SIG-M5 (cell line): ENCODE results near the gene FOXRED2.
A peak's percentile ranks its signal among the peaks of the same experiment; 100 is the strongest.
"Not testable (repeated sequence)": the region's sequence is repeated elsewhere in the genome, so short reads cannot be mapped to it uniquely, and the experiment has no call there.

Experiments
- DNase-seq: peaks from one replicate; lab custom pipeline; 2025; lab: John Stamatoyannopoulos, UW

FOXRED2 gene

GRCh38 chr22:36506637-36507517, at the start of gene FOXRED2:
FOXRED2 (minus strand) TSS chr22:36507040; CDS start chr22:36506422, 618 bp downstream.
- no peak for DNase-seq

DNA sequence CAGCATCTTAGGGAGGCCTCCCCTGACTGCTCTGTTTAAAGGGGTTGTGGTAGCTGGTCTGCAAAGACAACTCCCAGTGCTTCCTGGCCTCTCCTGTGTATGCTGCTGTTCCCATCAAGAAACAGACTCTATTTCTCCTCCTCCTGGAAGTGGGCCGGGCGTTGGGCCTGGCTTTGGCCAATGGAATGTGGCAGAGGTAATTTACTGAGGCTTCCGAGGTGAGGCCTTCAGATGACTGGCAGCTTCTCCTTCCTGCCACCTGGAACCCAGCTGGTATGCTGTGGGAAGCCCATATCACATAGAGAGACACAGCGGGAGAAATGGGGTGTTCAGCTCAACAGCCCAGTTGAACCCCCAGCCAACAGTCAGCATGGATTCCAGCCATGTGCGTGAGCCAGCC, 47.3 kb upstream of the FOXRED2 start:
- no peak for DNase-seq

- no peak for DNase-seq
Observed at GRCh38 chr22:36552289-36552688, 45.4 kb upstream of the FOXRED2 start.

DNA sequence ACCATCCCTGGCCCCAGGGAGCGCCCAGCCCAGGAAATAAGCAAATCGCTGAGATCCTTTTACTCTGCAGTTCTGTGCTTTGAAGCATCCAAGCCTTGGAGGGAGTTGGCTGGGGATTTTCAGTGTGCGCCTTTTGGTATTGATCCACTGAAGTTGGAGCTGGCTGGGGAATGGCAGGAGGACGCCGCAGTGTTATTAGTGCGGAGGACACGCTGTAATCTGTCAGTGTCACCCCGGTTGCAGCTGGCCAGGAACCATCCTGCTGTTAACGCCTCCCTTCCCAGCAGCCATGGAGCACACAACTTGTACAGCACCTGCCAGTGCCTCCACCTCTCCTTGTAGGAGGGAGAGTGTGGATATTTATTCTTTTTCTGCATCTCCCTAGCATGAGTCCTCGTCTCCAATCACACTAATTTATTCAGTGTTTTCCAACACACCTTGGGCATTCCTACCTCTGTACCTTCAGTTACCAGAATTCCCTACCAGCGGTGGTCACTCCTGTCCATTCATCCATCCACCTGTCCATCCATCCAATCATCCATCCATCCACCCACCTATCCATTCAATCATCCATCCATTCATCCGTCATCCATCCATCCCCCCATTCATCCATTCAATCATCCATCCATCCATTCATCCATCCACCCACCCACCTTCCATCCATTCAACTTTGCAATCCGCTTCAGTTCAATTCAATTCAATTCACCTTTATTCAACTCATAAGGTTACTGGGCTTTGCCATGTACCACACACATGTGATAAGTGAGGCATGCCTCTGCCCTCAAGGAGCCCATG, 44.1 kb upstream of the FOXRED2 start:
- DNase-seq: no peak

DNA sequence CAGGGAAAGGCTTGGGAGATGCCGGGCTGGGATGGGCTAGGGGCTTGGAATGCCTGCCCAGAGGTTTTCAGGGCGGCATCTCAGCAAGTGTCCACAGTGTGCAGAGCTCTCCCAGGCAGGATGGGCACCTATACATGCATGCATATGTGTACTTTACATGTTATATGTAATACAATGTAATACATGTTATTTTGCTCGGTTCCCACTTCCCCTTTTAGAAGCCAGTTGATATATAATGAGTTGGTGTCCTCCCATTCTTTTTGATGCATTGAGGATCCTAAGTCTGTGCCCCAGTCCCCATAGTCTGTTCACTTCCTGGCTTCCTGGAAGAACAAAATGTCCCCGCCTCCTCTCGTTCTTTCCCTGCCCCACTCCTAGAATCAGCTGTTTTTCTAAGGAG, 42.2 kb upstream of the FOXRED2 start:
- DNase-seq: no peak

DNA sequence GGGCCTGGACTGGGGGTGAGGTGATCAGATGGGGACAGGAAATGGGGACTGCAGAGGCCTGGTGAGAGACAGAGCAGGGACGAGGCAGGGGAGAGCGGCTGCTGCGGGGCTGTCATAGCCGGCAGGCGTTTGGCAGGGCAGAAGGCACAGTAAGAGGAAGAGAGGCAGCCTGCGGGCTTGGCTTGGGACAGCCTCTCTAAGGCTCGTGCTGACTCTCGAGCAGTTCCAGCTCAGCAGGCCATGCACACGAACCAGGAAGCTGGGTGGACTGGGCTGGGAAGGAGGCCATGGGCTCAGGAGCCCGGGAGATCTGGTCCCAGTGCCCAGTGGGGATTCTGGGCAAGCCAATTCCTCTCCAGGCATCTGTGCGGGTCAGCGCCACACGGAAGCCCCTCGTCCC, 41.8 kb upstream of the FOXRED2 start:
- no peak for DNase-seq

DNA sequence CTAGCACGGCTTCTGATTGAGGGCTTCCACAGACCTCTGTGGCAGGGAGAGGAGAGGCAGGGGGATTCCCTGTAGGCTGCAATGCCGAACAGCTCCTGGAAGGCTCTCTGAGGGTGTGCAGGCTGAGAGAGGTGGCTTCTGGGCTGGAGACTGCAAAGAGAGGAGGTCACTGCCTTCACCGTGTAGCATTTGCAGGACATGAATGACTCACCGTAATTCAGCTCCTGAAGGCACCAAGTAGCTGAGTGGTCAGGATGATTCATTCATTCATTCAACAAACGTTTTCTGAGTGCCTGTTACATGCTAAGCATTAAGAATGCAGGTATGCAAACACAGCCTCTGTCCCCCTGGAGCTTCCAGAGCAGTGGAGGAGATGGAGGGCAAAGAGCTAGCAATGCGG, 40.1 kb upstream of the FOXRED2 start:
- no peak for DNase-seq

DNA sequence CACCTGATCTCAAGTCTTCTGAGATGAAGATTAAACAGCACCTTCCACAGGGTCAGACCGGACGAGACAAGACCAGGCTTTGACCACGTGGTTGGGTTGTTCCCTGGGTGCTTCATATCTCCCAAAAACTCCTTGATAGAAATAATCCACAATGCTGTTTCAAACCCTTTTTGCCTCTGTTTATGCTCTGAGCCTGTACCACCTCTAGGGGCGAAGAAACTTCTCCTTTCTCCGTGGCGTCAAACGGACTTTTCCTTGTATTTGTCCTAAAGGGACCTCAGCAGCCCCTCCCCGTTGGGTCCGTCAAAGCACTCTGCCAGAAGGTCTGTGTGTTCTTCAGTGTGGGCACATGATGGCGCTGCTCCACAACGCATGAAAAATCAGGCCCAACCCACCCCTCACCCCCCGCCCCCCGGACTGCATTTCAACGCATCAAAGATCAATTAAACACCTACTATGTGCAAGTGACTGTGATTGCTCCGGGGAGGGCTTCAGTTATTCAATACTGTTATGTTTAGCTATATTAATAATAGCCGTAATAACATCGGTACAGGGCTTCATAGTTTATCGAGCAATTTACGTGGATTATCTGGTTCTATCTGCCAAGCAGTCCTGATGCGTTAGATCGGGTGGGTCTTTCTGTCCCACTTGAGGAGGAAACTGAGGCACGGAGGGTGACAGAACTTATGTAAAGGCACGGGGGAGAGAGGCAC, 39.4 kb upstream of the FOXRED2 start:
- no peak for DNase-seq

DNA sequence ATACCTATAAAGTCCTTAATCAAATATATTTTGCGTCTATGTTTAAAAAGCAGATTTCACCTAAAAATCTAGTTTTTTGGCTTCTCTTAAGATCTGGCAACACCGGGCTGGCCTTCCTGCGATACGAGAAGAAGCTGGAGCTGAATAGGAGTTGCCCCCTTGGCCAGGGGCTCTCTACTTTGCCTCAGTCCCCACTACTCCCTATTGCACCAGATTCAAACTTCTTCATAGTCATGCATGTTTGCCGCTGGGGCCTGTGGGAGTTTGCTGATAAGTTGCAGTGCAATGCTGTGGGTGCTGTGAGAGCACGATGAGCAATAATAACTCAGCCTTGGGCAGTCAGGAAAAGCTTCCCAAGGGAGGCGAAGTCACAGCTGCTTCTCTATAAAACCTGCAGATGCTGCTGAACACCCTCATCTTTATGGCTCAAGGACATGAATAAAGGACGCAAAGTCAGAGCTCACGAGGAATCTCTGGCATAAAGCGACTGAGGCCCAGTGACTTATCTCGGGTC, 37.3 kb upstream of the FOXRED2 start:
- DNase-seq: no peak

DNA sequence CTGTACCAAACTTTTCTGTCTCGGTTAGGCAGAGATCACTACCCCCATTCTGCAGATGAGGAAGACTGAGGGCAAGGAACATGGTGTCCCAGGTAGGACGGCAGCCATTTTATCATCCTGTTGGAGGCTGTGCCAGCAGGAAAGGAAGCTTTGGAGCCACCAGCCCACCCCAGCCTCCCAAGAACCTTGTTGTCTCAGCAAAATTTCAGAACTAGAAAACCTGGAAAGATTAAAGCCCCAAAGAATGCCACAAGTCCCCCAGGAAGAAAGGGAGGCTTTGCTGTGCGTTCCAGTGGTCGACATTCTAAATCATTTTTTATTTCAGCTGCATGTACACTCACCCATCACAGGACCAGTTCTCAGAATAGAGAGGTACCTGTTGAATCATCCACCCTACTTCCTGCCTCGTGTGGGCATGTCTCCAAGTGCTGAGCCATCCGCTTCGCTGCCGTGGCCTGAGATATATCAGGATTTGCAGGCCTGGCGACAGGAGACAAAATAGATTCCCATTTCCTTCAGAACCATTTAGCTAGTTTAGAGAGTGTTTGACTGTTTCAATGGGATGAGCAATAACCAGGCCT, 35.1 kb upstream of the FOXRED2 start:
- DNase-seq: no peak

DNA sequence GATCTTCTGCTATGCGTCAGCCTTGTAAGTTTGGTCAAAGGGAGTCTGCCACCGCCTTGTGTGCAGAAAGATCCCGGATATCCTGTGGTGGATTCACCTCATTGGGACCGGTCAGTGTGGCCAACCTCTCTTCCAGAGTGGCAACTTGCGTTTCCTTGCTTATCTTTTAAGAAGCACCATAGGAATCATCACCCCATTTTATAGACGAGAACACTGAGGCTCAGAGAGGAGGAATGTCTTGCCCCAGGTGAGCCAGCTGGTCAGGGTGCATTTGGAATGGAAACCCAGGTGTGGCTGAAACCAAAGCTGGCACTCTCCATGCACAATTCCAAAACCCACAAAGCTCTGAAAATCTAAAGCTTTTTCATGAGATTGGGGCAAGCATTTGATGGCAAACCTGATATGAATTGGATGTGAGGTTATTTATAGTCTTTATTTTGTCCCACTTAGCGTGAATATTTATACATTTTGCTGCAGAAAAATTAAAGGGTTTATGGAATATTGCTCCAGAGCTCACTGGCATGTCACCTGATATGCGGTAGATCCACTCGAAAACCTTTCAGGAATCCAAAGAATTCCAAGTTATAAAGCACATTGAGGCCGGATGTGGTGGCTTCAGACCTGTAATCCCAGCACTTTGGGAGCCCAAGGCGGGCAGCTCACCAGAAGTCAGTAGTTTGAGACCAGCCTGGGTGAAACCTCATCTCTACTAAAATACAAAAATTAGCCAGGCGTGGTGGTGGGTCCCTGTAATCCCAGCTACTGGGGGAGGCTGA, 34.2 kb upstream of the FOXRED2 start:
- no peak for DNase-seq

- DNase-seq: no peak
Observed at GRCh38 chr22:36538529-36538928, 31.7 kb upstream of the FOXRED2 start.

DNA sequence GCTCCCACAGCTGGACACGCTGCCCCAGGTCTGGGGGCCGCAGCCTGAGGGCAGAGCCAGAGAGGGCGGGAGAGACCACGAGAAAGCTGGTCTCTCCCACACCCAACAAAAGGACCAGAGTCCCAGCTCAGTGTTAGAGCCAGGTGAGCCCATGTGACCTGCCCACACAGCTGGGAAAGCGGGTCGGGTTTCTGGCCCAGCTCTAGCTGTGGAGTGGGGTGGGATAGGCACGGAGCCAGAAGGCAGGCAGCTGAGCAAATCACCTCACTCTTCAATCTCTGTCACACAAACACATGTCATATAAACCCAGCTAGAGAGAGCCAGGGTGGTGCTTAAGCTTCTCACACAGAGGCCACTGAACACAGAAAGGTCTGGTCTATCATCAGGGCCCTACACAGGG, 29.9 kb upstream of the FOXRED2 start:
- no peak for DNase-seq

DNA sequence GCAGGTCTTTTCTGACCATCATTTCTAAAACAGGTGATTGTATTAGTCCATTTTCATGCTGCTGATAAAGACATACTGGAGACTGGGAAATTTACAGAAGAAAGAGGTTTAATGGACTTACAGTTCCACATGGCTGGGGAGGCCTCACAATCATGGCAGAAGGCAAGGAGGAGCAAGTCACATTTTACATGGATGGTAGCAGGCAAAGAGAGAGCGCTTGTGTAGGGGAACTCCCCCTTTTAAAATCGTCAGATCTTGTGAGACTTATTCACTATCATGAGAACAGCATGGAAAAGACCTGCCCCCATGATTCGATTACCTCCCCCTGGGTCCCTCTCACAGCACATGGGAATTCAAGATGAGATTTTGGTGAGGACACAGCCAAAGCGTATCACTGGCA, 26.5 kb upstream of the FOXRED2 start:
- not testable (repeated sequence) for DNase-seq

- DNase-seq: no peak
Observed at GRCh38 chr22:36532466-36532865, 25.6 kb upstream of the FOXRED2 start.

- peak; percentile 95 for DNase-seq
Observed at GRCh38 chr22:36528795-36529751, 22.2 kb upstream of the FOXRED2 start, which contains the start of gene EIF3D. EIF3D (minus strand) TSS chr22:36529166; CDS start chr22:36526121, 3,045 bp downstream.

- DNase-seq: no peak
Observed at GRCh38 chr22:36528341-36528740, 21.5 kb upstream of the FOXRED2 start.

DNA sequence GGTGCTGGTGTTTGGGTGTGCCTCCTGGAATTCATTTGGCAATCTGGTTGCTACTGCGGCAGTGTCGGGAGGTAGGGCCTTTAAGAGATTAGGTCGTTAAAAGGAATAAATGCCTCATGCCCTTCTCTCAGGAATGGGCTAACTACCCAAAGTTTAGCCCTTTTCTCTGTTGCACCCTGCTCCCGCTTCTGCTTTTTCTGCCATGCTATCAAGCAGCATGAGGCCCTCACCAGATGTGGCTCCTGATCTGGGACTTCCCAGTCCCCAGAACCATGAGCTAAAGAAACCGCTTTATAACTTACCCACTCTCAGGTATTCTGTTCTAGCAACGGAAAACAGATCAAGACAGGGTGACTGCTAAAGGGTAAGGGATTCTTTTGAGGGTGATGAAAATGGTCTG, 15.8 kb upstream of the FOXRED2 start:
- no peak for DNase-seq

DNA sequence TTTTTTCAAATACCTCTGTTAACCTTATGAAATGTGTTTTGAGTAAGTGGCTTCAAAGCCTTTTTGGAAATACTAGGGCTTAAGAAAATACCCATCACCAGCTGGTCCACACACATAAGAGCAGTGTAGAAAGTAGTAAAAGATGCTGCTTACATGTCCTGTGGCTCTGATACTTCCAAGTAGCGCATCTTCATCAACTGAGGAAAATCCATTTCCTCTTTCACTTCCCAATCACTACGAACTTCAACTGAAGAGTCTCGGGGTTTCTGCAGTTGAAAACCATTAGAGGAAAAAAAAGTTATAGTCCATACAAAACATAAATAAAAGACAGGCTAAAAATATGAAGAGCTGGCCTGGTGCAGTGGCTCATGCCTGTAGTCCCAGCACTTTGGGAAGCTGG, 13.6 kb upstream of the FOXRED2 start:
- DNase-seq: no peak

- not testable (repeated sequence) for DNase-seq
Observed at GRCh38 chr22:36519906-36520305, 13.1 kb upstream of the FOXRED2 start.
